Osteocyte (in vitro differentiated cells): ENCODE measurements around the gene SACM1L. TPM values are rescaled to one million over a fixed set of nuclear protein-coding genes. Genes with fewer than 3 reads are reported as not detected.

Source experiments
- DNase-seq: peaks from one replicate; pipeline ENCODE4 v3.0.0; 2021; ENCODE audit warnings: mixed read lengths; ENCODE audit not compliant: unreplicated experiment; ENCODE audit errors: extremely low spot score
- H3K27ac Mint-ChIP-seq: one replicate; pipeline ENCODE4 v1.8.0; 2021; ENCODE audit warnings: mild to moderate bottlenecking, mixed read lengths; ENCODE audit not compliant: unreplicated experiment
- H3K27me3 Mint-ChIP-seq: one replicate; pipeline ENCODE4 v1.8.0; 2021; ENCODE audit warnings: mixed read lengths; ENCODE audit not compliant: unreplicated experiment
- H3K36me3 Mint-ChIP-seq: one replicate; pipeline ENCODE4 v1.8.0; 2021; ENCODE audit warnings: mixed read lengths; ENCODE audit not compliant: unreplicated experiment
- H3K4me1 Mint-ChIP-seq: one replicate; pipeline ENCODE4 v1.8.0; 2021; ENCODE audit warnings: mixed read lengths; ENCODE audit not compliant: unreplicated experiment
- H3K4me3 Mint-ChIP-seq: one replicate; pipeline ENCODE4 v1.8.0; 2021; ENCODE audit warnings: mild to moderate bottlenecking, moderate library complexity, mixed read lengths; ENCODE audit not compliant: unreplicated experiment
- H3K9me3 Mint-ChIP-seq: one replicate; pipeline ENCODE4 v1.8.0; 2021; ENCODE audit warnings: mixed read lengths; ENCODE audit not compliant: unreplicated experiment
- CTCF ChIP-seq: fragments of 200-600 bp; sonication (generic); IDR thresholded peaks from 2 replicates; pipeline ENCODE4 v1.5.0; 2021; ENCODE audit warnings: antibody characterized with exemption, mild to moderate bottlenecking, moderate library complexity
- total RNA-seq: library from RNA; stranded (reverse); gene quantifications from 2 replicates; pipeline ENCODE4 v1.2.1, GENCODE V29; 2021

The SACM1L gene
- total RNA-seq, 1 donor from 2014 or later = 38.3 TPM

- peaks cover 59% of the 10 kb centered on the region for H3K27me3 Mint-ChIP-seq
- H3K36me3 Mint-ChIP-seq = no peaks in the 10 kb centered on the region
- TF ChIP-seq CTCF = no peak
- H3K4me3 Mint-ChIP-seq = no peak overlapping the region
- peak; percentile 62 for DNase-seq
- no peaks in the 10 kb centered on the region for H3K9me3 Mint-ChIP-seq
- no peaks in the 10 kb centered on the region for H3K4me1 Mint-ChIP-seq
- H3K27ac Mint-ChIP-seq = no peak overlapping the region
These were observed 84.7 kb downstream of the SACM1L start for GRCh38 chr3:45773714-45774449.

- no peaks in the 10 kb centered on the region for H3K4me1 Mint-ChIP-seq
- no peak overlapping the region for H3K4me3 Mint-ChIP-seq
- H3K9me3 Mint-ChIP-seq = no peaks in the 10 kb centered on the region
- H3K27ac Mint-ChIP-seq = no peak overlapping the region
- H3K36me3 Mint-ChIP-seq = no peaks in the 10 kb centered on the region
- no peak for TF ChIP-seq CTCF
- DNase-seq = peak; percentile 56
- peaks cover 50% of the 10 kb centered on the region for H3K27me3 Mint-ChIP-seq
These were observed 85.7 kb downstream of the SACM1L start for GRCh38 chr3:45774581-45775521.

GRCh38 chr3:45775571-45776300 lies 86.5 kb downstream of the SACM1L start:
- Mint-ChIP-seq H3K36me3 (no peaks in the 10 kb centered on the region), H3K4me3 (no peak overlapping the region), H3K4me1 (no peaks in the 10 kb centered on the region), H3K27ac (no peak overlapping the region), H3K27me3 (peaks cover 41% of the 10 kb centered on the region), H3K9me3 (no peaks in the 10 kb centered on the region)
- DNase-seq = peak; percentile 77
- no peak for TF ChIP-seq CTCF

GRCh38 chr3:45776301-45776595 lies 87.1 kb downstream of the SACM1L start:
- H3K4me1 Mint-ChIP-seq = no peaks in the 10 kb centered on the region

More at GRCh38 chr3:45776301-45776595, 87.1 kb downstream of the SACM1L start:
- no peak for TF ChIP-seq CTCF
- Mint-ChIP-seq H3K9me3 (no peaks in the 10 kb centered on the region), H3K4me3 (no peak overlapping the region), H3K36me3 (no peaks in the 10 kb centered on the region), H3K27ac (no peak overlapping the region), H3K27me3 (peaks cover 37% of the 10 kb centered on the region)
- no peak for DNase-seq
